Endothelial cell of umbilical vein (primary cell): ENCODE measurements around the gene BCR. TPM values are rescaled to one million over a fixed set of nuclear protein-coding genes. Genes with fewer than 3 reads are reported as not detected.

ENCODE experiments used
- BruUV-seq: library from RNA; stranded (reverse); fragments of 400-500 nt; replicated peaks from 2 replicates; lab custom pipeline; 2021; lab: Mats Ljungman, UMichigan
- CTCF ChIA-PET: fragments of 300-600, 350-600 bp; sonication (Branson Sonifier 250); formaldehyde crosslinking; loops from one replicate; lab custom pipeline; 2021; ENCODE audit warnings: antibody characterized with exemption, inconsistent platforms; lab: Charles Lee
- POLR2A ChIA-PET: fragments of 300-600, 350-600 bp; sonication (Branson Sonifier 250); formaldehyde crosslinking; loops from one replicate; lab custom pipeline; 2021; ENCODE audit warnings: antibody characterized with exemption, inconsistent platforms; lab: Charles Lee
- DNase-seq: peaks from one replicate; pipeline ENCODE4 v3.0.0-alpha.2; 2011; ENCODE audit warnings: low read depth, low spot score
- FAIRE-seq: peaks from 2 replicates; lab custom pipeline; 2011; peaks lifted over from hg19 to GRCh38; lab: Jason Lieb, UNC
- H2AFZ ChIP-seq: 2 replicates; pipeline ENCODE4 v1.6.0; 2012; ENCODE audit warnings: low read depth, low read length, control low read depth, inconsistent platforms
- H3K27ac ChIP-seq: 2 replicates; pipeline ENCODE4 v1.5.1; 2011; ENCODE audit warnings: low read depth, mild to moderate bottlenecking, control low read depth, low read length, moderate library complexity; ENCODE audit not compliant: insufficient read depth
- H3K27me3 ChIP-seq, 2 experiments: 2 replicates each; pipeline versions ENCODE4 v1.6.0 to v1.6.1; 2011; ENCODE audit warnings: low read length in 2 of 2, mixed read lengths in 1 of 2; ENCODE audit not compliant: control insufficient read depth in 2 of 2, insufficient read depth in 2 of 2
- H3K36me3 ChIP-seq, 2 experiments: 2 replicates in 1 of 2; 3 replicates in 1 of 2; pipeline ENCODE4 v1.5.1; 2011; ENCODE audit warnings: low read length in 2 of 2, mild to moderate bottlenecking in 1 of 2, moderate library complexity in 1 of 2; ENCODE audit not compliant: control insufficient read depth in 2 of 2, insufficient read depth in 2 of 2; ENCODE audit errors: extremely low read depth in 1 of 2
- H3K4me1 ChIP-seq: 3 replicates; pipeline ENCODE4 v1.5.1; 2011; ENCODE audit warnings: mild to moderate bottlenecking, low read length; ENCODE audit not compliant: control insufficient read depth, insufficient read depth; ENCODE audit errors: extremely low read depth
- H3K4me2 ChIP-seq: 2 replicates; pipeline ENCODE4 v1.6.1; 2011; ENCODE audit warnings: low read length, control low read depth, mixed read lengths; ENCODE audit not compliant: insufficient read depth
- H3K4me3 ChIP-seq, 3 experiments: fragments of 200-600 bp in 1 of 3; sonication (generic), shearing (Covaris generic) in 1 of 3; replicated peaks in 1 of 3; 2 replicates each; pipeline ENCODE4 v1.5.1; 2011 to 2016; ENCODE audit warnings: control low read depth in 3 of 3, low read length in 3 of 3, mild to moderate bottlenecking in 2 of 3, inconsistent platforms in 1 of 3, low read depth in 1 of 3, moderate library complexity in 1 of 3; ENCODE audit not compliant: insufficient read depth in 1 of 3
- H3K79me2 ChIP-seq: 2 replicates; pipeline ENCODE4 v1.6.0; 2012; ENCODE audit warnings: low read length, inconsistent platforms; ENCODE audit not compliant: control insufficient read depth, insufficient read depth
- H3K9ac ChIP-seq: replicated peaks from 2 replicates; pipeline ENCODE3; 2011; ENCODE audit warnings: low read length, control low read depth; ENCODE audit not compliant: insufficient read depth; ENCODE audit errors: extremely low read depth
- H3K9me1 ChIP-seq: replicated peaks from 3 replicates; pipeline ENCODE4 v1.6.0; 2011; ENCODE audit warnings: mild to moderate bottlenecking, low read length; ENCODE audit not compliant: control insufficient read depth, insufficient read depth; ENCODE audit errors: extremely low read depth
- H3K9me3 ChIP-seq: replicated peaks from 2 replicates; pipeline ENCODE4 v1.5.1; 2012; ENCODE audit warnings: low read length, inconsistent platforms; ENCODE audit not compliant: control insufficient read depth, insufficient read depth
- H4K20me1 ChIP-seq: replicated peaks from 2 replicates; pipeline ENCODE3; 2011; ENCODE audit warnings: mild to moderate bottlenecking, low read length; ENCODE audit not compliant: control insufficient read depth, insufficient read depth; ENCODE audit errors: extremely low read depth
- CTCF ChIP-seq, 2 donors: IDR thresholded peaks; 1 replicate in 1 of 2; 2 replicates in 1 of 2; pipeline ENCODE4 v1.5.1; 2011; ENCODE audit warnings: low read length in 2 of 2, mild to moderate bottlenecking in 2 of 2, moderate library complexity in 2 of 2, control low read depth in 1 of 2, inconsistent platforms in 1 of 2, low read depth in 1 of 2; ENCODE audit not compliant: insufficient read depth in 1 of 2; ENCODE audit errors: extremely low read depth in 1 of 2
- EZH2 ChIP-seq: IDR thresholded peaks from 2 replicates; pipeline ENCODE4 v1.6.1; 2012; ENCODE audit warnings: borderline replicate concordance, low read depth, mild to moderate bottlenecking, moderate library complexity, low read length, inconsistent platforms; ENCODE audit not compliant: severe bottlenecking
- FOS ChIP-seq: IDR thresholded peaks from 2 replicates; pipeline ENCODE4 v1.6.1; 2011; ENCODE audit warnings: mild to moderate bottlenecking, low read length, moderate library complexity, borderline replicate concordance; ENCODE audit not compliant: insufficient read depth
- GATA2 ChIP-seq: IDR thresholded peaks from 2 replicates; pipeline ENCODE4 v1.7.0; 2011; ENCODE audit warnings: low read depth, mild to moderate bottlenecking, moderate library complexity, mixed read lengths, low read length; ENCODE audit not compliant: insufficient read length, insufficient read depth
- JUN ChIP-seq: IDR thresholded peaks from 2 replicates; pipeline ENCODE4 v1.6.1; 2011; ENCODE audit warnings: borderline replicate concordance, low read depth; ENCODE audit not compliant: insufficient read length, insufficient read depth
- MAX ChIP-seq: IDR thresholded peaks from 2 replicates; pipeline ENCODE4 v1.6.1; 2011; ENCODE audit not compliant: insufficient read depth, insufficient read length
- MYC ChIP-seq: IDR thresholded peaks from one replicate; pipeline ENCODE4 v1.6.1; 2011; ENCODE audit warnings: mild to moderate bottlenecking, low read depth, low read length
- POLR2A ChIP-seq: IDR thresholded peaks from 2 replicates; pipeline ENCODE4 v1.6.1; 2012; ENCODE audit warnings: low read depth, mild to moderate bottlenecking, control low read depth, low read length
- POLR2AphosphoS5 ChIP-seq: IDR thresholded peaks from 2 replicates; pipeline ENCODE4 v1.6.1; 2012; ENCODE audit warnings: low read depth, mild to moderate bottlenecking, control low read depth, low read length, moderate library complexity; ENCODE audit not compliant: insufficient read depth
- dilution Hi-C: fragments of 300-500 bp; cut with MboI; formaldehyde crosslinking; loops from one replicate; pipeline ENCODE4 v1.15.0; 2019; ENCODE audit warnings: low sequenced_read_pairs; ENCODE audit not compliant: extremely low pct_ligation_motif_present
- intact Hi-C: fragments of 100-400 bp; cut with micrococcal nuclease; formaldehyde crosslinking; loops from one replicate; pipeline ENCODE4 v1.10.0; 2022
- polyA plus RNA-seq, 4 experiments: library from polyadenylated mRNA; depleted of rRNA in 3 of 4; stranded (reverse) in 3 of 4; unstranded in 1 of 4; fragments of >200 nt; gene quantifications; 2 replicates each; pipeline versions ENCODE4 v1.2.1 to v1.2.3, GENCODE V29; 2011 to 2012; ENCODE audit warnings: missing spikeins in 1 of 4
- total RNA-seq: library from RNA; stranded (reverse); gene quantifications from 2 replicates; pipeline ENCODE4 v1.2.3, GENCODE V29; 2021

The BCR gene
- total and polyA plus RNA-seq, 2 donors (not counting 3 experiments of a cell fraction or from before 2014, with no cell fraction given): 129 to 141 TPM

GRCh38 chr22:23232094-23232905, 52.0 kb downstream of the BCR start:
- intact Hi-C loops (no loop called here), dilution Hi-C loops (no loop called here)
- FAIRE-seq: no peak
- Histone ChIP-seq H3K36me3 (peaks cover 0 to 6% of the 10 kb centered on the region in 2 experiments), H3K79me2 (peaks cover 100% of the 10 kb centered on the region), H3K9me1 (no peaks in the 10 kb centered on the region), H3K4me3 (no peak overlapping the region), H3K27me3 (no peaks in the 10 kb centered on the region), H3K4me1 (peaks cover 10% of the 10 kb centered on the region), H4K20me1 (no peaks in the 10 kb centered on the region), H3K27ac (no peak overlapping the region), H3K9me3 (no peaks in the 10 kb centered on the region), H3K9ac (no peak overlapping the region), H2AFZ (no peak overlapping the region), H3K4me2 (no peak overlapping the region)
- DNase-seq: no peak
- ChIA-PET POLR2A (interaction anchor here (0.5 kb wide), 1 partner anchor 44 kb away, joined by 5 read pairs; no protein-coding TSS in a partner anchor), CTCF (interaction anchor here (1.0 to 1.1 kb wide), 3 partner anchors 10 to 54 kb away, joined by 3 to 4 read pairs (median 3); no protein-coding TSS in a partner anchor)
- no TSS peak for BruUV-seq
- TF ChIP-seq JUN: no peak
- TF ChIP-seq GATA2: no peak
- TF ChIP-seq MAX: no peak
- no peak for TF ChIP-seq POLR2A
- TF ChIP-seq FOS: no peak
- no peak for TF ChIP-seq CTCF (IDR thresholded peaks at IDR 0.05; ENCODE audit: extremely low read depth in 1 of 2, insufficient read depth in 1 of 2, low read depth in 1 of 2, low read length in 2 of 2)
- no peak for TF ChIP-seq POLR2AphosphoS5
- no peak for TF ChIP-seq MYC
- no peak for TF ChIP-seq EZH2
